SK-N-SH (cell line): ENCODE measurements around the gene HMGN2.

Experiments used
- CTCF ChIP-seq: fragments of 200-600 bp; sonication (generic); IDR thresholded peaks from 2 replicates; pipeline ENCODE4 v1.6.1; 2017; ENCODE audit warnings: antibody characterized with exemption, mild to moderate bottlenecking, moderate library complexity
- EP300 ChIP-seq, 2 experiments: IDR thresholded peaks; 2 replicates each; pipeline versions ENCODE4 v1.4.0 to v1.6.1; 2012; ENCODE audit warnings: borderline replicate concordance in 1 of 2, low read depth in 1 of 2, low read length in 1 of 2
- GATA2 ChIP-seq: sonication (generic); formaldehyde crosslinking; IDR thresholded peaks from 2 replicates; pipeline ENCODE4 v1.5.0; 2020; ENCODE audit warnings: mild to moderate bottlenecking, missing genetic modification reagents
- MAX ChIP-seq: IDR thresholded peaks from 2 replicates; pipeline ENCODE4 v1.4.0; 2012; ENCODE audit warnings: low read depth
- RAD21 ChIP-seq: IDR thresholded peaks from 2 replicates; pipeline ENCODE4 v1.6.1; 2012; ENCODE audit warnings: mild to moderate bottlenecking, low read length
- YY1 ChIP-seq: IDR thresholded peaks from 2 replicates; pipeline ENCODE4 v1.4.0; 2012; ENCODE audit warnings: low read depth, mild to moderate bottlenecking
- ZBTB33 ChIP-seq: IDR thresholded peaks from 2 replicates; pipeline ENCODE4 v1.4.0; 2012; ENCODE audit warnings: low read depth, borderline replicate concordance

- peak; percentile 48; the same call in 1 of the 2 replicates for TF ChIP-seq MAX
- no peak for TF ChIP-seq GATA2 (CRISPR knock-in tag)
- TF ChIP-seq CTCF = no peak
- no peak for TF ChIP-seq ZBTB33
- no peak for TF ChIP-seq YY1
- TF ChIP-seq EP300 (IDR thresholded peaks at IDR 0.05; ENCODE audit: borderline replicate concordance in 1 of 2, low read depth in 1 of 2, low read length in 1 of 2) = no peak
- no peak for TF ChIP-seq RAD21
Measured at GRCh38 chr1:26471498-26472319, 531 bp upstream of the HMGN2 start.
